Mesendoderm (in vitro differentiated cells): ENCODE measurements around the gene LAPTM5.

Experiments used
- DNase-seq: peaks from one replicate; pipeline ENCODE4 v3.0.0; 2013
- H2AK5ac ChIP-seq: 2 replicates; pipeline ENCODE4 v1.6.1; 2013; ENCODE audit warnings: low read length, inconsistent platforms
- H2BK120ac ChIP-seq: 2 replicates; pipeline ENCODE4 v1.6.1; 2013; ENCODE audit warnings: low read depth, mild to moderate bottlenecking, low read length, moderate library complexity, mixed read lengths
- H2BK15ac ChIP-seq: replicated peaks from 2 replicates; pipeline ENCODE4 v1.6.1; 2013; ENCODE audit warnings: low read depth, mild to moderate bottlenecking, moderate library complexity
- H2BK5ac ChIP-seq: 2 replicates; pipeline ENCODE4 v1.6.1; 2013; ENCODE audit warnings: low read length, inconsistent platforms
- H3K18ac ChIP-seq: 2 replicates; pipeline ENCODE4 v1.6.1; 2013; ENCODE audit warnings: mild to moderate bottlenecking, low read length, mixed read lengths
- H3K23ac ChIP-seq: one replicate; pipeline ENCODE4 v1.6.1; 2013; ENCODE audit warnings: low read length
- H3K27ac ChIP-seq: 2 replicates; pipeline ENCODE4 v1.5.1; 2013; ENCODE audit warnings: low read depth, mild to moderate bottlenecking, inconsistent platforms, low read length, moderate library complexity
- H3K27me3 ChIP-seq: 2 replicates; pipeline ENCODE4 v1.6.1; 2013; ENCODE audit warnings: low read length, control low read depth, mild to moderate bottlenecking, inconsistent platforms; ENCODE audit not compliant: insufficient read depth, poor library complexity
- H3K36me3 ChIP-seq: 2 replicates; pipeline ENCODE4 v1.6.1; 2013; ENCODE audit warnings: low read length, inconsistent platforms; ENCODE audit not compliant: control insufficient read depth, insufficient read depth
- H3K4ac ChIP-seq: one replicate; pipeline ENCODE4 v1.6.1; 2013; ENCODE audit warnings: low read depth, mild to moderate bottlenecking, low read length, moderate library complexity
- H3K4me1 ChIP-seq: 2 replicates; pipeline ENCODE4 v1.6.1; 2013; ENCODE audit warnings: low read depth, low read length, inconsistent platforms; ENCODE audit not compliant: control insufficient read depth
- H3K4me2 ChIP-seq: 2 replicates; pipeline ENCODE4 v1.6.1; 2013; ENCODE audit warnings: low read length
- H3K4me3 ChIP-seq: 2 replicates; pipeline ENCODE4 v1.5.1; 2013; ENCODE audit warnings: mild to moderate bottlenecking, low read length
- H3K56ac ChIP-seq: one replicate; pipeline ENCODE4 v1.6.1; 2013; ENCODE audit warnings: low read length
- H3K79me1 ChIP-seq: 2 replicates; pipeline ENCODE4 v1.6.1; 2013; ENCODE audit warnings: low read length, inconsistent platforms
- H3K79me2 ChIP-seq: 2 replicates; pipeline ENCODE4 v1.6.1; 2013; ENCODE audit warnings: mild to moderate bottlenecking, low read length; ENCODE audit not compliant: control insufficient read depth, insufficient read depth
- H3K9ac ChIP-seq: 2 replicates; pipeline ENCODE4 v1.6.1; 2013; ENCODE audit warnings: low read length, inconsistent platforms
- H4K5ac ChIP-seq: one replicate; pipeline ENCODE4 v1.6.1; 2013; ENCODE audit warnings: low read length
- H4K8ac ChIP-seq: one replicate; pipeline ENCODE4 v1.6.1; 2013; ENCODE audit warnings: low read depth, mild to moderate bottlenecking, control low read depth, low read length, moderate library complexity
- WGBS: extraction: QIAGEN DNeasy Blood & Tissue Kit; methylation state at CpG from one replicate; pipeline ENCODE4 v1.1.7; 2013; ENCODE audit warnings: low lambda C conversion rate, missing lambda C conversion rate; ENCODE audit not compliant: insufficient coverage; ENCODE audit errors: extremely low coverage; 5-methylcytosine and 5-hydroxymethylcytosine counted together

Gene LAPTM5

GRCh38 chr1:30714536-30715090 lies 43.0 kb downstream of the LAPTM5 start:
- Histone ChIP-seq H3K4me2 (no peak overlapping the region), H3K36me3 (no peaks in the 10 kb centered on the region), H2BK15ac (no peak overlapping the region), H3K56ac (no peak overlapping the region), H2BK120ac (no peak overlapping the region), H3K4me3 (no peak overlapping the region), H3K79me1 (no peaks in the 10 kb centered on the region), H3K9ac (no peak overlapping the region), H3K18ac (no peak overlapping the region), H3K4me1 (no peaks in the 10 kb centered on the region), H3K4ac (no peak overlapping the region), H3K79me2 (no peaks in the 10 kb centered on the region), H2BK5ac (no peak overlapping the region), H4K8ac (no peak overlapping the region), H3K23ac (no peak overlapping the region), H4K5ac (no peak overlapping the region), H3K27me3 (no peaks in the 10 kb centered on the region), H2AK5ac (no peak overlapping the region), H3K27ac (no peak overlapping the region)
- DNase-seq, result no peak
- WGBS, result no CpG with 5 or more reads among the region's 8 CpGs

GRCh38 chr1:30714025-30714424 lies 43.5 kb downstream of the LAPTM5 start:
- H3K36me3 ChIP-seq, result no peaks in the 10 kb centered on the region
- no peak overlapping the region for H3K27ac ChIP-seq
- no peaks in the 10 kb centered on the region for H3K79me1 ChIP-seq
- no peak overlapping the region for H3K9ac ChIP-seq
- no peak overlapping the region for H4K8ac ChIP-seq
- no peak overlapping the region for H3K4me2 ChIP-seq
- H3K4me3 ChIP-seq, result no peak overlapping the region
- H2BK15ac ChIP-seq, result no peak overlapping the region
- no peak overlapping the region for H3K18ac ChIP-seq
- no peak overlapping the region for H3K56ac ChIP-seq
- H3K79me2 ChIP-seq, result no peaks in the 10 kb centered on the region
- no peaks in the 10 kb centered on the region for H3K27me3 ChIP-seq
- no CpG with 5 or more reads among the region's 4 CpGs for WGBS
- H3K4ac ChIP-seq, result no peak overlapping the region
- no peak overlapping the region for H4K5ac ChIP-seq
- H3K23ac ChIP-seq, result no peak overlapping the region
- no peak overlapping the region for H2BK5ac ChIP-seq
- no peaks in the 10 kb centered on the region for H3K4me1 ChIP-seq
- no peak overlapping the region for H2BK120ac ChIP-seq
- DNase-seq, result no peak
- H2AK5ac ChIP-seq, result no peak overlapping the region

GRCh38 chr1:30713311-30713710 lies 44.3 kb downstream of the LAPTM5 start:
- H3K9ac ChIP-seq, result no peak overlapping the region
- no peak overlapping the region for H3K4me2 ChIP-seq
- no peak overlapping the region for H3K4me3 ChIP-seq
- no peak overlapping the region for H3K56ac ChIP-seq
- no peak overlapping the region for H2BK15ac ChIP-seq
- H3K36me3 ChIP-seq, result no peaks in the 10 kb centered on the region
- no peak overlapping the region for H2BK5ac ChIP-seq
- no peaks in the 10 kb centered on the region for H3K4me1 ChIP-seq
- H3K23ac ChIP-seq, result no peak overlapping the region
- no peak overlapping the region for H3K27ac ChIP-seq
- no peak overlapping the region for H2BK120ac ChIP-seq
- no peaks in the 10 kb centered on the region for H3K79me1 ChIP-seq
- H3K79me2 ChIP-seq, result no peaks in the 10 kb centered on the region
- H3K27me3 ChIP-seq, result no peaks in the 10 kb centered on the region
- WGBS, result no CpG with 5 or more reads among the region's 12 CpGs
- no peak overlapping the region for H2AK5ac ChIP-seq
- no peak overlapping the region for H4K5ac ChIP-seq
- H3K4ac ChIP-seq, result no peak overlapping the region
- H3K18ac ChIP-seq, result no peak overlapping the region
- H4K8ac ChIP-seq, result no peak overlapping the region
- no peak for DNase-seq

DNA sequence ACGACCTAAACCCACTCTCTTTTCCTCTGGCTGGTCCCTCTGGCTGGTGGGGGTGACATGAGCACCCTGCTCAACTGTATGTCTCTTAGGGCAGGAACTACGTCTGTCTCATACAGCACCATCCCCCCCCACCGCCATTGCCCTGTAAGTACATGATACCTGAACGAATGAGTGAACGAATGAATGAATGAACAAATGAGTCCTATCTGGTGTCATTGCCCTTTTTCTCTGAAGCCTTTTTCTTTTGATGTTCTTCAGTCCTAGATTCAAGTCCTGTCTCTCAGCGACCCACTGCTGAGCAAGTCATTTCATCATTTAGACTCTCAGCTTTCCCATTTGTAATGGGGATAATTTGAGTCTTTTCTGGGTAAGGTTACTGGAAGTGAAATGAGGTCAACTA lies 45.0 kb downstream of the LAPTM5 start:
- Histone ChIP-seq H2BK120ac (no peak overlapping the region), H2BK15ac (no peak overlapping the region), H3K9ac (no peak overlapping the region), H3K36me3 (no peaks in the 10 kb centered on the region), H3K18ac (no peak overlapping the region), H2AK5ac (no peak overlapping the region), H3K79me1 (no peaks in the 10 kb centered on the region), H3K79me2 (no peaks in the 10 kb centered on the region), H3K56ac (no peak overlapping the region), H3K4me3 (no peak overlapping the region), H3K27me3 (no peaks in the 10 kb centered on the region), H3K27ac (no peak overlapping the region), H3K23ac (no peak overlapping the region), H4K5ac (no peak overlapping the region), H3K4me2 (no peak overlapping the region), H3K4me1 (no peaks in the 10 kb centered on the region), H4K8ac (no peak overlapping the region), H2BK5ac (no peak overlapping the region), H3K4ac (no peak overlapping the region)
- DNase-seq, result no peak
- WGBS, result no CpG with 5 or more reads among the region's 6 CpGs

- H3K27me3 ChIP-seq, result no peaks in the 10 kb centered on the region
- no peaks in the 10 kb centered on the region for H3K36me3 ChIP-seq
- H2AK5ac ChIP-seq, result no peak overlapping the region
- no peaks in the 10 kb centered on the region for H3K4me1 ChIP-seq
- H3K23ac ChIP-seq, result no peak overlapping the region
- H4K8ac ChIP-seq, result no peak overlapping the region
- H3K79me2 ChIP-seq, result no peaks in the 10 kb centered on the region
- no peak overlapping the region for H3K9ac ChIP-seq
- H3K4me3 ChIP-seq, result no peak overlapping the region
- H3K4ac ChIP-seq, result no peak overlapping the region
- H3K18ac ChIP-seq, result no peak overlapping the region
- no peak overlapping the region for H2BK120ac ChIP-seq
- H3K56ac ChIP-seq, result no peak overlapping the region
- H3K79me1 ChIP-seq, result no peaks in the 10 kb centered on the region
- H2BK5ac ChIP-seq, result no peak overlapping the region
- H4K5ac ChIP-seq, result no peak overlapping the region
- no peak overlapping the region for H3K27ac ChIP-seq
- no peak overlapping the region for H2BK15ac ChIP-seq
- WGBS, result no CpG with 5 or more reads among the region's 2 CpGs
- H3K4me2 ChIP-seq, result no peak overlapping the region
- DNase-seq, result no peak
Observed at GRCh38 chr1:30710407-30710806, 47.2 kb downstream of the LAPTM5 start.

- H3K36me3 ChIP-seq, result no peaks in the 10 kb centered on the region
- no peak overlapping the region for H3K4ac ChIP-seq
- no peak overlapping the region for H2BK15ac ChIP-seq
- no peak overlapping the region for H3K4me3 ChIP-seq
- no peaks in the 10 kb centered on the region for H3K79me2 ChIP-seq
- no peak overlapping the region for H4K5ac ChIP-seq
- H3K4me1 ChIP-seq, result no peaks in the 10 kb centered on the region
- no peak for DNase-seq
- H2AK5ac ChIP-seq, result no peak overlapping the region
- H2BK5ac ChIP-seq, result no peak overlapping the region
- H3K27me3 ChIP-seq, result no peaks in the 10 kb centered on the region
- no peak overlapping the region for H3K23ac ChIP-seq
- H3K79me1 ChIP-seq, result no peaks in the 10 kb centered on the region
- H2BK120ac ChIP-seq, result no peak overlapping the region
- H3K9ac ChIP-seq, result no peak overlapping the region
- H4K8ac ChIP-seq, result no peak overlapping the region
- WGBS, result no CpG with 5 or more reads among the region's 8 CpGs
- no peak overlapping the region for H3K18ac ChIP-seq
- H3K27ac ChIP-seq, result no peak overlapping the region
- no peak overlapping the region for H3K56ac ChIP-seq
- H3K4me2 ChIP-seq, result no peak overlapping the region
Observed at GRCh38 chr1:30708361-30708728, 49.2 kb downstream of the LAPTM5 start.
